ENCODE measurements around the gene ABCF1. TPM values are rescaled to one million over a fixed set of nuclear protein-coding genes. Genes with fewer than 3 reads are reported as not detected.

Gene ABCF1
- total RNA-seq, 1 donor: 37.6 TPM

GRCh38 chr6:30562470-30563425 lies 8.5 kb upstream of the ABCF1 start:
- TF ChIP-seq CTCF (IDR thresholded peaks at IDR 0.05; ENCODE audit: insufficient read depth, low read depth, low read length): no peak
- no peak overlapping the region for H3K4me3 ChIP-seq (ENCODE audit: low read depth, low read length)
- no peak for DNase-seq (ENCODE audit: low read depth)

- no peak overlapping the region for H3K4me3 ChIP-seq (ENCODE audit: low read depth, low read length)
- DNase-seq (ENCODE audit: low read depth): no peak
- TF ChIP-seq CTCF (IDR thresholded peaks at IDR 0.05; ENCODE audit: insufficient read depth, low read depth, low read length): no peak
These were observed 7.1 kb upstream of the ABCF1 start for GRCh38 chr6:30564114-30564513.

- TF ChIP-seq CTCF (IDR thresholded peaks at IDR 0.05; ENCODE audit: insufficient read depth, low read depth, low read length): no peak
- no peak overlapping the region for H3K4me3 ChIP-seq (ENCODE audit: low read depth, low read length)
- peak; percentile 82 for DNase-seq (ENCODE audit: low read depth)
These were observed 5.5 kb upstream of the ABCF1 start for GRCh38 chr6:30565772-30566171.

GRCh38 chr6:30568245-30568644 lies 3.0 kb upstream of the ABCF1 start:
- no peak for TF ChIP-seq CTCF (IDR thresholded peaks at IDR 0.05; ENCODE audit: insufficient read depth, low read depth, low read length)
- DNase-seq (ENCODE audit: low read depth): no peak
- H3K4me3 ChIP-seq (ENCODE audit: low read depth, low read length): no peak overlapping the region

GRCh38 chr6:30570263-30570662 lies 979 bp upstream of the ABCF1 start:
- no peak for DNase-seq (ENCODE audit: low read depth)
- TF ChIP-seq CTCF (IDR thresholded peaks at IDR 0.05; ENCODE audit: insufficient read depth, low read depth, low read length): no peak

GRCh38 chr6:30570740-30571074 lies 535 bp upstream of the ABCF1 start:
- H3K4me3 ChIP-seq (ENCODE audit: low read depth, low read length): peak overlapping the region; percentile 94
- no peak for TF ChIP-seq CTCF (IDR thresholded peaks at IDR 0.05; ENCODE audit: insufficient read depth, low read depth, low read length)
- DNase-seq (ENCODE audit: low read depth): no peak

More at GRCh38 chr6:30570263-30570662, 979 bp upstream of the ABCF1 start:
- peak overlapping the region; percentile 94 for H3K4me3 ChIP-seq (ENCODE audit: low read depth, low read length)

GRCh38 chr6:30571762-30572082 lies 480 bp downstream of the ABCF1 start:
- no peak for TF ChIP-seq CTCF (IDR thresholded peaks at IDR 0.05; ENCODE audit: insufficient read depth, low read depth, low read length)
- H3K4me3 ChIP-seq (ENCODE audit: low read depth, low read length): peak overlapping the region; percentile 94
- no peak for DNase-seq (ENCODE audit: low read depth)
